Esophagus squamous epithelium (tissue), 4 donors: ENCODE data around the gene SLC29A4.

Experiments used
- CTCF ChIP-seq, 6 experiments: fragments of 450-650 bp in 4 of 6; fragments of 200-600 bp in 2 of 6; sonication (generic) in 2 of 6; IDR thresholded peaks; one replicate each; pipeline ENCODE4 v1.5.1; 2016 to 2019; ENCODE audit warnings: antibody characterized with exemption in 6 of 6, mild to moderate bottlenecking in 4 of 6, moderate library complexity in 4 of 6
- POLR2A ChIP-seq, 4 donors: fragments of 450-650 bp; IDR thresholded peaks; one replicate each; pipeline ENCODE4 v1.6.1; 2017; ENCODE audit warnings: antibody characterized with exemption in 4 of 4, mild to moderate bottlenecking in 4 of 4, moderate library complexity in 3 of 4

- no peak for TF ChIP-seq CTCF (IDR thresholded peaks at IDR 0.05)
- TF ChIP-seq POLR2A (IDR thresholded peaks at IDR 0.05) = no peak
These were observed 59.9 kb downstream of the SLC29A4 start for GRCh38 chr7:5342631-5343030.
